GF-D8 (cell line): ENCODE measurements around the gene TCEANC2.
"Not testable (repeated sequence)": the region's sequence is repeated elsewhere in the genome, so short reads cannot be mapped to it uniquely, and the experiment has no call there.

Experiments
- DNase-seq: peaks from one replicate; lab custom pipeline; 2025; lab: John Stamatoyannopoulos, UW

The TCEANC2 gene

DNA sequence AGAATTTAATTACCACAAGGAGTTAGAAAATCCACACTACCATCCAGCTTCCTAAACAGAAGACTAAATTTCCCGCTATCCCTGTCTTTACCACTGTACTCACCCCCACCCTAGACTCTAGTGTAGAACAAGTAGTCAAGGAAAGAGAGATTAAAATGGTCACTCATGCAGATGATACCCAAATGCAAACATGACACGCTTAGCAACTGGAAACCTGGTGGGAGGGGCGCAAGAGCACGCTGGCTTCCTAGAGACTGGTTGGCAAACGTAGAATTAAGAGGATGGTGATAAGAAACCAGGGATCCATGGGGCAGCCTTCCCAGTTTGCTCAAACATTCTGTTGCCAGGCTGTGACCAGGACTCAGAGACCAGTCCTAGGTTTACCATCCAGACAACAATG is 25.6 kb upstream of the TCEANC2 start:
- DNase-seq = no peak

- DNase-seq = no peak
Measured at GRCh38 chr1:54028306-54029251, 24.8 kb upstream of the TCEANC2 start.

- DNase-seq = no peak
Measured at GRCh38 chr1:54037476-54037875, 15.9 kb upstream of the TCEANC2 start.

DNA sequence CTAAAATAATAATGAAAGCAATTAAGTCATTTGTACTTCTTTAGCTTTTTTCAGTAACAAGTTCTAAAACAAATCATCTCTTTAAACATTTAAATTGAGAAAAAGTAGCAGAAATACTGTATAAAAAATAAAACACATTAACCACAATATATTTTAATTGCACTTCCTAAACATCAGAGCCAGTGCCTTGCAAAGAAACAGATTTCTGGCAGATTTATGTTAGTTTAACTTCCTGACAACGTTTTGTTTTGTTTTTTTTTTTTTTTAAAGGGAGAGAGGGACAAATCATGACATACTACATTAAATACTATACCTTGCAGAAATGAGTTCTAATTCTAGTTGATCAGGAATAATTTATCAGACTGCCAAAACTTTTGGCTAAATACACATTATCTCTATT is 11.6 kb upstream of the TCEANC2 start:
- DNase-seq = no peak

DNA sequence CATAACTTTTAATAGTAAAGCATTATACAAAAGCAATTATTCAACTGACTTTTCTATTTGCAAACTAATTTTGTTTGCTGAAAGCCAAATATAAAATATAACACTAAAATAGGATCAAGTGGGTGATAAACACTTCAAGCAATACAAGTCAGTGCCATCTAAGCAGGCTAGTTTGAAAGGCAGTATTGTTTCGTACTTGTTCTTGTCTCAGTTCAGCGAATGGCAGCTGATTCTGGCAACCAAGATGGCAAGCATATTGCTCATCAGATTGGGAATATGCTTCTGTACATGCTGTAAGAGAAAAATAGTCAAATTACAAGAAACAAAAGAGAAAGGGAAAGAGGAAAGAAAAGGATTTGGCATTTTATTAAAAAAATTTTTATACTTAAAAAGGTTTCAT is 7.9 kb upstream of the TCEANC2 start:
- no peak for DNase-seq

- no peak for DNase-seq
Measured at GRCh38 chr1:54046671-54047383, 6.6 kb upstream of the TCEANC2 start.

- no peak for DNase-seq
Measured at GRCh38 chr1:54047384-54048305, 5.8 kb upstream of the TCEANC2 start.

GRCh38 chr1:54050435-54050834 is 3.0 kb upstream of the TCEANC2 start:
- not testable (repeated sequence) for DNase-seq

- DNase-seq = no peak
Measured at GRCh38 chr1:54051933-54052430, 1.4 kb upstream of the TCEANC2 start.

DNA sequence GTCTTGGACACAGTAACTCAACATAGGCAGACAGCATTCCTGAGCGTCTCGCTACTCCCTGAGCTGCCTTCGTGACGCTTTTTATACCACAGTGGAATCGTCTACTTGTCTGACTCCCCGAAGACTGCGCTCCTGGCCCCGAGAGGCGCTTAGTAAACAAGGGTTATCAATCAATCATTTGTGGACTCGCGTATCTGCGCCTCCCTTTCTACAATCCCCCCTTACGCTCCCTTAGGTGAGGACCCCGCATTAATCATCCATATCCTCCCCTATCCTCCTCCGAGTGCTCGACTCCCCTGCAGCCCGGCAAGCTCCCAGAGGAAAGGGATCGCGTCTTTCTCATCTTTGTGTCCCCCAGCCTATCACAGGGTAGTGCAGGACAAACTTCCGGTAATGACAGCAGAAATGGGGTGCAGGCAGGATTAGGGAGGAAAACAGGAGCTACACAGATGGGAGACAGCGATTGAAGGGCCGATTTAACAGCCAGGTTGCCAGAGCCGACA is 926 bp upstream of the TCEANC2 start:
- DNase-seq = no peak

DNA sequence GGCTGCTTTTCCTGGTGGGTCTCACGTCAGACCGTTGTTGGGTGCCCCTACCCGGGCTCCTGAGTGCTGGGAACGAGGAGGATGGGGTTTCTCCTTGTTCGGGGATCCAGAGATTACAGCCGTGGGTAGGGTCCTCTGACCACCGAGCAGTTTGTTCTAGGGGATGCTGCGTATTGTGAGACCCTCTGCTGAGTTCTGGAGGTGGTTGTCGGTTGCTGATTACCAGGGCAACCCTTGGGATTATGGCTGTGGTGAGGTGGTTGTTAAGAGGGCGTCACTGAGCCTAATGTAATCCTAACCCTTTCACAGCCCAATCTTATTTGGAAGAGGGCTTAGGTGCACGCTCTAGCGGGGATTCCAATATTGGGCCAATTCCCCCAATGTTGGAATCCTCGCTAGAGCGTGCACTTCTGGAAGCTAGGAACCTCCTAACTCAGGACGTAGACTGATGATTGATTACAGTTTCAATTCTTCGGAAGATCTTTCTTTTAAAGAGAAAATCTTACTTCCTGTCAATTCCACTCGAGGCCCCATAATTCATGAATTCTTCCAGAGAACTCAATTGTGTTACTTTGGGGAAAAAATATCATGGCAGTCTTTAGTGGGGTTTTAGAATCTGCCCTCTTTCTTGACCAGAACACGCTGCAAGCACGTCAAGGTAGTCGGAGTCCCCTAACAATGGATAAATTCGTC is 483 bp downstream of the TCEANC2 start:
- no peak for DNase-seq

DNA sequence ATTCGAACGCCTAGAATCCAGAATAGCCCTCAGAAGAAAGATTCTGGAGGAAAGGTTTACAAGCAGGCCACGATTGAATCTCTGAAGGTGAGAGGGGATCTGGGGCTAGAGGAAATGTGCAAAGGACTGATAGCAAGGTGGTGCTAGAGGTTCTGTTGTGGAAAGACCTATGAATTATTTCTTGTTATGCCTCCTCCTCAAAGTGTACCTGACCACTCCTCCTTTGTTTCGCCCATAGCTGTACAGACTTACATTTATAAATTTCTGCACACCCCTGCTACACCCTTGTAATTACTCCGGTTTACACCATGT is 986 bp downstream of the TCEANC2 start:
- DNase-seq = peak; percentile 39

DNA sequence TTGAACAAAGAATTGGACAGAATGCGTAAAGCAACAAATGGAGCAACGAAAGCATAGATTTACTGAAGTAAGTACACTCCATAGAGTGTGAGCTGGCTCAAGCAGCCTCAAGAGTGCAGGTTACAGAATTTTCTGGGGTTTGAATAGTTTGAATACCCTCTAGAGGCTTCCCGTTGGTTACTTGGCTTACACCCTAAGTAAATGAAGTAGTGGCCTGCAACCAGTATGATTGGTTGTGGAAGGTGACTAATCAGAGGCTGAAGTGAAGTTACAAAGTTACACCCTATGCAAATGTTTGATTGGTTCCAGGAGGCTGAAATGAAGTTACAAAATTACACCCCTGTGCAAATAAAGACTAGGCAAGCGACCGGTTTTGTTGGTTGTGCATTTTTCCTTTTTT is 10.9 kb downstream of the TCEANC2 start:
- DNase-seq = no peak

DNA sequence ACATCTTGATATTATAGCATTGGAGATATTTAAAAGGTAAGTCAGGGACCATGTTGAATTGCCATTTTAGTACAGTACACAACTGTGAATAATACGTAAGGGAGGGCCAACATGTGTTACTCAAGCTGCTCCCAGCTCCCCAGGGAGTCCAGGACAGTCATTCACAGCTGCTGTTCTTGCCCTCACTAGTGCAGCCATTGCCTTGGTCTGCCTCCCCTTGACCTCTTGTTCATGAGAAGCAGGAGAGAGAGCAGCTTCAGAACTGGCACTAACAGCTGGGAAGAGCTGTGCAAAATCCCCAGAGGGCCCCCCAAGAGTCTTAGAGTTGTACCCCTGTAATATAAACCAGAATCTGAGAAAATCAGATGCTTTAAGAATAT is 16.4 kb downstream of the TCEANC2 start:
- no peak for DNase-seq

- DNase-seq = peak; percentile 42
Measured at GRCh38 chr1:54070171-54070837, 16.9 kb downstream of the TCEANC2 start.

GRCh38 chr1:54077359-54077758 is 24.0 kb downstream of the TCEANC2 start:
- no peak for DNase-seq

DNA sequence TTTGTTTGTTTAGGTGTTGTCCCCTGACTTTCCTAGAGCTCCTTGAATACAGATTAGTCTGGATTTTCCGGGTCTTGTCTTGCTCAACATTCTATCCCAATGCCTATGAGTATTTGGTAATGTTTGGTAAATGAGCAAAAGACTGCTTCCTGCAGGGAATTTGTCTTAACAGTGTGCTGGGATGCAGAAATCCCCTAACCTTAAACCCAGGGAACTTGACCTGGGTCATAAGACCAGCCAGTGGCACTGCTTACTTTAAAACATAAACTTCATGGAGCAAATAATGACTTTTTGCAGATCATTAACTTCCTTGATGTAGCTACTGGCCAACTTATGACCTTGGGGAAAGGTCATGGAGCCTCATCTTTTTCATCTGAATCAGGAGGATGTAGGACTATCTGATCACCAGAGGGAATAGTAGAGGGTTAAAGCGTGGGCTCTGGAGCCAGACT is 27.2 kb downstream of the TCEANC2 start:
- no peak for DNase-seq

- DNase-seq = no peak
Measured at GRCh38 chr1:54081306-54082270, 28.2 kb downstream of the TCEANC2 start.

- no peak for DNase-seq
Measured at GRCh38 chr1:54084794-54085193, 31.4 kb downstream of the TCEANC2 start.

GRCh38 chr1:54086754-54087153 is 33.3 kb downstream of the TCEANC2 start:
- no peak for DNase-seq
